ENCODE measurements around the gene NACC2. TPM values are rescaled to one million over a fixed set of nuclear protein-coding genes. Genes with fewer than 3 reads are reported as not detected.

NACC2 gene
- total and polyA plus RNA-seq, 2 experiments from 2014 or later, result 3.8 to 20.8 TPM

- peaks cover 17% of the 10 kb centered on the region for H3K4me1 ChIP-seq (ENCODE audit: insufficient read depth)
- H3K36me3 ChIP-seq (ENCODE audit: insufficient read depth), result no peaks in the 10 kb centered on the region
- no peaks in the 10 kb centered on the region for H3K9me3 Mint-ChIP-seq
- H3K27me3 ChIP-seq (ENCODE audit: insufficient read depth), result no peaks in the 10 kb centered on the region
- DNase-seq (ENCODE audit: low spot score), result no peak
- peaks cover 17% of the 10 kb centered on the region; the same call in 1 of the 2 replicates for H3F3A ChIP-seq (replicated peaks; ENCODE audit: low read depth)
- H3K36me3 Mint-ChIP-seq (ENCODE audit: low read depth), result no peaks in the 10 kb centered on the region; the same call in 2 of the 3 replicates
- H3K4me3 Mint-ChIP-seq, result peak overlapping the region; percentile 44
- H3K4me1 Mint-ChIP-seq, result peaks cover 56% of the 10 kb centered on the region
- peak; percentile 52 for ATAC-seq
- no peaks in the 10 kb centered on the region for H3K9me2 ChIP-seq (ENCODE audit: insufficient read depth)
- H2AFZ ChIP-seq, result no peak overlapping the region
- H4K20me1 ChIP-seq (replicated peaks; ENCODE audit: insufficient read depth), result no peaks in the 10 kb centered on the region; the same call in 1 of the 2 replicates
- H3K27ac ChIP-seq (ENCODE audit: low read depth), result peak overlapping the region; percentile 57; the same call in 1 of the 2 replicates
- 0 out of 2 replicates have a peak overlapping the region, but pooled peaks have one; percentile 26 for H3K4me2 ChIP-seq
- no peak for TF ChIP-seq CREB1 (CRISPR knock-in tag; IDR thresholded peaks at IDR 0.05; ENCODE audit: low read depth)
- TF ChIP-seq, protein P1, sequence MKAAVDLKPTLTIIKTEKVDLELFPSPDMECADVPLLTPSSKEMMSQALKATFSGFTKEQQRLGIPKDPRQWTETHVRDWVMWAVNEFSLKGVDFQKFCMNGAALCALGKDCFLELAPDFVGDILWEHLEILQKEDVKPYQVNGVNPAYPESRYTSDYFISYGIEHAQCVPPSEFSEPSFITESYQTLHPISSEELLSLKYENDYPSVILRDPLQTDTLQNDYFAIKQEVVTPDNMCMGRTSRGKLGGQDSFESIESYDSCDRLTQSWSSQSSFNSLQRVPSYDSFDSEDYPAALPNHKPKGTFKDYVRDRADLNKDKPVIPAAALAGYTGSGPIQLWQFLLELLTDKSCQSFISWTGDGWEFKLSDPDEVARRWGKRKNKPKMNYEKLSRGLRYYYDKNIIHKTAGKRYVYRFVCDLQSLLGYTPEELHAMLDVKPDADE (IDR thresholded peaks at IDR 0.05), result no peak
- TF ChIP-seq, protein P2, sequence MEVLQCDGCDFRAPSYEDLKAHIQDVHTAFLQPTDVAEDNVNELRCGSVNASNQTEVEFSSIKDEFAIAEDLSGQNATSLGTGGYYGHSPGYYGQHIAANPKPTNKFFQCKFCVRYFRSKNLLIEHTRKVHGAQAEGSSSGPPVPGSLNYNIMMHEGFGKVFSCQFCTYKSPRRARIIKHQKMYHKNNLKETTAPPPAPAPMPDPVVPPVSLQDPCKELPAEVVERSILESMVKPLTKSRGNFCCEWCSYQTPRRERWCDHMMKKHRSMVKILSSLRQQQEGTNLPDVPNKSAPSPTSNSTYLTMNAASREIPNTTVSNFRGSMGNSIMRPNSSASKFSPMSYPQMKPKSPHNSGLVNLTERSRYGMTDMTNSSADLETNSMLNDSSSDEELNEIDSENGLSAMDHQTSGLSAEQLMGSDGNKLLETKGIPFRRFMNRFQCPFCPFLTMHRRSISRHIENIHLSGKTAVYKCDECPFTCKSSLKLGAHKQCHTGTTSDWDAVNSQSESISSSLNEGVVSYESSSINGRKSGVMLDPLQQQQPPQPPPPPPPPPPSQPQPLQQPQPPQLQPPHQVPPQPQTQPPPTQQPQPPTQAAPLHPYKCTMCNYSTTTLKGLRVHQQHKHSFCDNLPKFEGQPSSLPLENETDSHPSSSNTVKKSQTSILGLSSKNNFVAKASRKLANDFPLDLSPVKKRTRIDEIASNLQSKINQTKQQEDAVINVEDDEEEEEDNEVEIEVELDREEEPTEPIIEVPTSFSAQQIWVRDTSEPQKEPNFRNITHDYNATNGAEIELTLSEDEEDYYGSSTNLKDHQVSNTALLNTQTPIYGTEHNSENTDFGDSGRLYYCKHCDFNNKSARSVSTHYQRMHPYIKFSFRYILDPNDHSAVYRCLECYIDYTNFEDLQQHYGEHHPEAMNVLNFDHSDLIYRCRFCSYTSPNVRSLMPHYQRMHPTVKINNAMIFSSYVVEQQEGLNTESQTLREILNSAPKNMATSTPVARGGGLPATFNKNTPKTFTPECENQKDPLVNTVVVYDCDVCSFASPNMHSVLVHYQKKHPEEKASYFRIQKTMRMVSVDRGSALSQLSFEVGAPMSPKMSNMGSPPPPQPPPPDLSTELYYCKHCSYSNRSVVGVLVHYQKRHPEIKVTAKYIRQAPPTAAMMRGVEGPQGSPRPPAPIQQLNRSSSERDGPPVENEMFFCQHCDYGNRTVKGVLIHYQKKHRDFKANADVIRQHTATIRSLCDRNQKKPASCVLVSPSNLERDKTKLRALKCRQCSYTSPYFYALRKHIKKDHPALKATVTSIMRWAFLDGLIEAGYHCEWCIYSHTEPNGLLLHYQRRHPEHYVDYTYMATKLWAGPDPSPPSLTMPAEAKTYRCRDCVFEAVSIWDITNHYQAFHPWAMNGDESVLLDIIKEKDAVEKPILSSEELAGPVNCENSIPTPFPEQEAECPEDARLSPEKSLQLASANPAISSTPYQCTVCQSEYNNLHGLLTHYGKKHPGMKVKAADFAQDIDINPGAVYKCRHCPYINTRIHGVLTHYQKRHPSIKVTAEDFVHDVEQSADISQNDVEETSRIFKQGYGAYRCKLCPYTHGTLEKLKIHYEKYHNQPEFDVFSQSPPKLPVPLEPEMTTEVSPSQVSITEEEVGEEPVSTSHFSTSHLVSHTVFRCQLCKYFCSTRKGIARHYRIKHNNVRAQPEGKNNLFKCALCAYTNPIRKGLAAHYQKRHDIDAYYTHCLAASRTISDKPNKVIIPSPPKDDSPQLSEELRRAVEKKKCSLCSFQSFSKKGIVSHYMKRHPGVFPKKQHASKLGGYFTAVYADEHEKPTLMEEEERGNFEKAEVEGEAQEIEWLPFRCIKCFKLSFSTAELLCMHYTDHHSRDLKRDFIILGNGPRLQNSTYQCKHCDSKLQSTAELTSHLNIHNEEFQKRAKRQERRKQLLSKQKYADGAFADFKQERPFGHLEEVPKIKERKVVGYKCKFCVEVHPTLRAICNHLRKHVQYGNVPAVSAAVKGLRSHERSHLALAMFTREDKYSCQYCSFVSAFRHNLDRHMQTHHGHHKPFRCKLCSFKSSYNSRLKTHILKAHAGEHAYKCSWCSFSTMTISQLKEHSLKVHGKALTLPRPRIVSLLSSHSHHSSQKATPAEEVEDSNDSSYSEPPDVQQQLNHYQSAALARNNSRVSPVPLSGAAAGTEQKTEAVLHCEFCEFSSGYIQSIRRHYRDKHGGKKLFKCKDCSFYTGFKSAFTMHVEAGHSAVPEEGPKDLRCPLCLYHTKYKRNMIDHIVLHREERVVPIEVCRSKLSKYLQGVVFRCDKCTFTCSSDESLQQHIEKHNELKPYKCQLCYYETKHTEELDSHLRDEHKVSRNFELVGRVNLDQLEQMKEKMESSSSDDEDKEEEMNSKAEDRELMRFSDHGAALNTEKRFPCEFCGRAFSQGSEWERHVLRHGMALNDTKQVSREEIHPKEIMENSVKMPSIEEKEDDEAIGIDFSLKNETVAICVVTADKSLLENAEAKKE (CRISPR knock-in tag; IDR thresholded peaks at IDR 0.05), result no peak
- TF ChIP-seq STAT1 (IDR thresholded peaks at IDR 0.05; ENCODE audit: unreplicated experiment), result no peak
- TF ChIP-seq EZH2 (IDR thresholded peaks at IDR 0.05; ENCODE audit: low read depth, unreplicated experiment), result no peak
- no peak for TF ChIP-seq CTCF (conservative IDR thresholded peaks at IDR 0.05; ENCODE audit: low read depth in 2 of 2)
- TF ChIP-seq, protein P3, sequence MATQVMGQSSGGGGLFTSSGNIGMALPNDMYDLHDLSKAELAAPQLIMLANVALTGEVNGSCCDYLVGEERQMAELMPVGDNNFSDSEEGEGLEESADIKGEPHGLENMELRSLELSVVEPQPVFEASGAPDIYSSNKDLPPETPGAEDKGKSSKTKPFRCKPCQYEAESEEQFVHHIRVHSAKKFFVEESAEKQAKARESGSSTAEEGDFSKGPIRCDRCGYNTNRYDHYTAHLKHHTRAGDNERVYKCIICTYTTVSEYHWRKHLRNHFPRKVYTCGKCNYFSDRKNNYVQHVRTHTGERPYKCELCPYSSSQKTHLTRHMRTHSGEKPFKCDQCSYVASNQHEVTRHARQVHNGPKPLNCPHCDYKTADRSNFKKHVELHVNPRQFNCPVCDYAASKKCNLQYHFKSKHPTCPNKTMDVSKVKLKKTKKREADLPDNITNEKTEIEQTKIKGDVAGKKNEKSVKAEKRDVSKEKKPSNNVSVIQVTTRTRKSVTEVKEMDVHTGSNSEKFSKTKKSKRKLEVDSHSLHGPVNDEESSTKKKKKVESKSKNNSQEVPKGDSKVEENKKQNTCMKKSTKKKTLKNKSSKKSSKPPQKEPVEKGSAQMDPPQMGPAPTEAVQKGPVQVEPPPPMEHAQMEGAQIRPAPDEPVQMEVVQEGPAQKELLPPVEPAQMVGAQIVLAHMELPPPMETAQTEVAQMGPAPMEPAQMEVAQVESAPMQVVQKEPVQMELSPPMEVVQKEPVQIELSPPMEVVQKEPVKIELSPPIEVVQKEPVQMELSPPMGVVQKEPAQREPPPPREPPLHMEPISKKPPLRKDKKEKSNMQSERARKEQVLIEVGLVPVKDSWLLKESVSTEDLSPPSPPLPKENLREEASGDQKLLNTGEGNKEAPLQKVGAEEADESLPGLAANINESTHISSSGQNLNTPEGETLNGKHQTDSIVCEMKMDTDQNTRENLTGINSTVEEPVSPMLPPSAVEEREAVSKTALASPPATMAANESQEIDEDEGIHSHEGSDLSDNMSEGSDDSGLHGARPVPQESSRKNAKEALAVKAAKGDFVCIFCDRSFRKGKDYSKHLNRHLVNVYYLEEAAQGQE (IDR thresholded peaks at IDR 0.05; ENCODE audit: unreplicated experiment), result no peak
- no peak for TF ChIP-seq EZH2phosphoT487 (IDR thresholded peaks at IDR 0.05; ENCODE audit: unreplicated experiment)
- no peak for TF ChIP-seq JUNB (IDR thresholded peaks at IDR 0.05; ENCODE audit: unreplicated experiment)
- TF ChIP-seq NANOG (IDR thresholded peaks at IDR 0.05; ENCODE audit: borderline replicate concordance), result no peak
- no peak for TF ChIP-seq POLR2AphosphoS5 (IDR thresholded peaks at IDR 0.05; ENCODE audit: low read depth)
- TF ChIP-seq ZNF114 (CRISPR knock-in tag; IDR thresholded peaks at IDR 0.05), result no peak
- no peaks in the 10 kb centered on the region for H3K79me2 ChIP-seq (replicated peaks; ENCODE audit: insufficient read depth)
- peak overlapping the region; percentile 88; the same call in 1 of the 2 replicates for H3K27ac Mint-ChIP-seq
- peaks cover 19% of the 10 kb centered on the region for H3K27me3 Mint-ChIP-seq (ENCODE audit: insufficient read depth, low read depth, poor library complexity)
- H3K4me3 ChIP-seq, result no peak overlapping the region
Observed at GRCh38 chr9:136010615-136011361, 84.3 kb downstream of the NACC2 start.
